GM12864 (cell line): Measurements from ENCODE around the gene MOV10L1.

Experiments
- DNase-seq: peaks from one replicate; pipeline ENCODE4 v3.0.0-alpha.2; 2011; ENCODE audit warnings: low read depth
- H3K4me3 ChIP-seq: 2 replicates; pipeline ENCODE4 v1.5.1; 2011; ENCODE audit warnings: mild to moderate bottlenecking, low read depth, low read length, control low read depth
- CTCF ChIP-seq: IDR thresholded peaks from 2 replicates; pipeline ENCODE4 v1.5.1; 2011; ENCODE audit warnings: low read depth, mild to moderate bottlenecking, moderate library complexity, low read length, control low read depth, inconsistent platforms; ENCODE audit errors: missing control alignments

Gene MOV10L1

GRCh38 chr22:50151571-50152537, 62.0 kb downstream of the MOV10L1 start:
- DNase-seq: no peak
- H3K4me3 ChIP-seq: no peak overlapping the region
- no peak for TF ChIP-seq CTCF

- DNase-seq: no peak
- TF ChIP-seq CTCF: no peak
- no peak overlapping the region for H3K4me3 ChIP-seq
These were observed 63.4 kb downstream of the MOV10L1 start for GRCh38 chr22:50153056-50153755.

GRCh38 chr22:50153756-50154140, 63.9 kb downstream of the MOV10L1 start:
- no peak for DNase-seq
- TF ChIP-seq CTCF: no peak
- no peak overlapping the region for H3K4me3 ChIP-seq

- no peak for DNase-seq
- no peak for TF ChIP-seq CTCF
- H3K4me3 ChIP-seq: no peak overlapping the region
These were observed 68.0 kb downstream of the MOV10L1 start for GRCh38 chr22:50157709-50158375.

GRCh38 chr22:50160947-50161346, 71.1 kb downstream of the MOV10L1 start:
- no peak for TF ChIP-seq CTCF
- H3K4me3 ChIP-seq: no peak overlapping the region

GRCh38 chr22:50161508-50162390, 71.9 kb downstream of the MOV10L1 start:
- TF ChIP-seq CTCF: no peak
- no peak overlapping the region for H3K4me3 ChIP-seq
- no peak for DNase-seq

More at GRCh38 chr22:50160947-50161346, 71.1 kb downstream of the MOV10L1 start:
- DNase-seq: no peak
